Common myeloid progenitor, CD34-positive (primary cell): ENCODE results near the gene ADAM10.

ENCODE experiments used
- CTCF ChIA-PET: fragments of 350-600 bp; sonication (Branson Sonifier 250); formaldehyde crosslinking; loops from one replicate; lab custom pipeline; 2021; ENCODE audit warnings: antibody characterized with exemption; lab: Charles Lee
- POLR2A ChIA-PET: fragments of 350-600 bp; sonication (Branson Sonifier 250); formaldehyde crosslinking; loops from one replicate; lab custom pipeline; 2021; ENCODE audit warnings: antibody characterized with exemption; lab: Charles Lee
- DNase-seq, 3 donors: peaks; one replicate each; pipeline versions ENCODE4 v3.0.0 to v3.0.0-alpha.2; 2013
- H3K27ac ChIP-seq, 2 experiments: 1 replicate in 1 of 2; 2 replicates in 1 of 2; pipeline ENCODE4 v1.7.0; 2013; ENCODE audit warnings: inconsistent platforms in 2 of 2, low read length in 2 of 2, mild to moderate bottlenecking in 2 of 2, low read depth in 1 of 2, moderate library complexity in 1 of 2; ENCODE audit not compliant: severe bottlenecking in 2 of 2, insufficient read depth in 1 of 2, poor library complexity in 1 of 2
- H3K27me3 ChIP-seq, 5 experiments: replicated peaks in 2 of 5; 1 replicate in 3 of 5; 2 replicates in 2 of 5; pipeline versions ENCODE4 v1.6.1 to v1.7.0; 2013; ENCODE audit warnings: low read length in 4 of 5, mild to moderate bottlenecking in 2 of 5, moderate library complexity in 2 of 5, inconsistent platforms in 1 of 5; ENCODE audit not compliant: insufficient read depth in 5 of 5, control insufficient read depth in 4 of 5
- H3K36me3 ChIP-seq, 4 experiments: 1 replicate in 2 of 4; 2 replicates in 2 of 4; pipeline versions ENCODE4 v1.6.1 to v1.7.0; 2013; ENCODE audit warnings: low read length in 3 of 4, control low read depth in 1 of 4, mild to moderate bottlenecking in 1 of 4; ENCODE audit not compliant: control insufficient read depth in 4 of 4, insufficient read depth in 4 of 4
- H3K4me1 ChIP-seq, 4 experiments: 1 replicate in 3 of 4; 2 replicates in 1 of 4; pipeline versions ENCODE4 v1.6.1 to v1.7.1; 2013; ENCODE audit warnings: low read length in 3 of 4, mild to moderate bottlenecking in 3 of 4, control low read depth in 1 of 4, inconsistent platforms in 1 of 4, moderate library complexity in 1 of 4; ENCODE audit not compliant: control insufficient read depth in 4 of 4, insufficient read depth in 4 of 4; ENCODE audit errors: control extremely low read depth in 1 of 4
- H3K4me3 ChIP-seq, 7 experiments: 1 replicate in 4 of 7; 2 replicates in 3 of 7; pipeline versions ENCODE4 v1.5.1 to v1.7.0; 2013; ENCODE audit warnings: mild to moderate bottlenecking in 7 of 7, low read length in 6 of 7, moderate library complexity in 6 of 7, inconsistent platforms in 2 of 7, low read depth in 2 of 7, control low read depth in 1 of 7; ENCODE audit not compliant: insufficient read depth in 4 of 7, control insufficient read depth in 1 of 7; ENCODE audit errors: extremely low read depth in 1 of 7
- H3K9me3 ChIP-seq, 5 experiments: 1 replicate in 4 of 5; 2 replicates in 1 of 5; pipeline versions ENCODE4 v1.6.1 to v1.7.1; 2013; ENCODE audit warnings: low read length in 4 of 5, mild to moderate bottlenecking in 2 of 5, inconsistent platforms in 1 of 5, low read depth in 1 of 5, moderate library complexity in 1 of 5; ENCODE audit not compliant: control insufficient read depth in 4 of 5, insufficient read depth in 2 of 5; ENCODE audit errors: control extremely low read depth in 1 of 5
- WGBS: methylation state at CpG from one replicate; pipeline ENCODE4 v1.1.5; 2013; ENCODE audit not compliant: insufficient coverage; 5-methylcytosine and 5-hydroxymethylcytosine counted together

The ADAM10 gene

GRCh38 chr15:58545307-58546065 is 204.0 kb downstream of the ADAM10 start:
- no peaks in the 10 kb centered on the region for H3K4me1 ChIP-seq
- no peaks in the 10 kb centered on the region for H3K36me3 ChIP-seq
- DNase-seq, result no peak
- POLR2A ChIA-PET, result no interaction called here
- H3K9me3 ChIP-seq, result no peaks in the 10 kb centered on the region
- peak overlapping the region in 1 of 2 experiments; percentile 36 for H3K27ac ChIP-seq
- CTCF ChIA-PET, result interaction anchor here (1.2 kb wide), 1 partner anchor 276 kb away, joined by 3 read pairs; no protein-coding TSS in a partner anchor
- no peaks in the 10 kb centered on the region for H3K27me3 ChIP-seq
- 90% methylated on average over 11 of the region's 18 CpGs for WGBS
- no peak overlapping the region for H3K4me3 ChIP-seq

- H3K27me3 ChIP-seq, result no peaks in the 10 kb centered on the region
- H3K9me3 ChIP-seq, result no peaks in the 10 kb centered on the region
- no peak overlapping the region for H3K4me3 ChIP-seq
- CTCF ChIA-PET, result no interaction called here
- DNase-seq, result no peak
- WGBS, result no CpG with 5 or more reads among the region's 5 CpGs
- no peaks in the 10 kb centered on the region for H3K36me3 ChIP-seq
- no peak overlapping the region for H3K27ac ChIP-seq
- no peaks in the 10 kb centered on the region for H3K4me1 ChIP-seq
- POLR2A ChIA-PET, result no interaction called here
Measured at GRCh38 chr15:58544756-58545155, 204.8 kb downstream of the ADAM10 start.

- 98% methylated on average over 5 of the region's 17 CpGs for WGBS
- ChIA-PET CTCF (interaction anchor here (0.8 kb wide), 1 partner anchor 16 kb away, joined by 3 read pairs; no protein-coding TSS in a partner anchor), POLR2A (no interaction called here)
- DNase-seq, result no peak
- no peaks in the 10 kb centered on the region for H3K27me3 ChIP-seq
- H3K9me3 ChIP-seq, result no peaks in the 10 kb centered on the region
- no peak overlapping the region for H3K27ac ChIP-seq
- H3K36me3 ChIP-seq, result no peaks in the 10 kb centered on the region
- no peak overlapping the region for H3K4me3 ChIP-seq
- H3K4me1 ChIP-seq, result no peaks in the 10 kb centered on the region
Measured at GRCh38 chr15:58543664-58544335, 205.7 kb downstream of the ADAM10 start.

GRCh38 chr15:58541410-58542087 is 208.0 kb downstream of the ADAM10 start:
- CTCF ChIA-PET, result no interaction called here
- Histone ChIP-seq H3K27ac (no peak overlapping the region), H3K4me1 (no peaks in the 10 kb centered on the region), H3K9me3 (no peaks in the 10 kb centered on the region), H3K36me3 (no peaks in the 10 kb centered on the region), H3K4me3 (no peak overlapping the region), H3K27me3 (no peaks in the 10 kb centered on the region)
- POLR2A ChIA-PET, result no interaction called here
- 91% methylated on average over 20 of the region's 22 CpGs for WGBS
- DNase-seq, result no peak

- Histone ChIP-seq H3K27me3 (no peaks in the 10 kb centered on the region), H3K4me3 (no peak overlapping the region), H3K9me3 (no peaks in the 10 kb centered on the region), H3K27ac (no peak overlapping the region), H3K4me1 (no peaks in the 10 kb centered on the region), H3K36me3 (no peaks in the 10 kb centered on the region)
- WGBS, result 100% methylated on average over 1 of the region's 1 CpG
- CTCF ChIA-PET, result no interaction called here
- POLR2A ChIA-PET, result no interaction called here
- DNase-seq, result no peak
Measured at GRCh38 chr15:58539548-58539947, 210.0 kb downstream of the ADAM10 start.

- Histone ChIP-seq H3K27me3 (no peaks in the 10 kb centered on the region), H3K4me3 (no peak overlapping the region), H3K27ac (no peak overlapping the region), H3K36me3 (no peaks in the 10 kb centered on the region), H3K4me1 (no peaks in the 10 kb centered on the region), H3K9me3 (no peaks in the 10 kb centered on the region)
- ChIA-PET POLR2A (interaction anchor here (0.6 kb wide), 1 partner anchor 186 kb away, joined by 3 read pairs; no protein-coding TSS in a partner anchor), CTCF (interaction anchor here (1.4 kb wide), 1 partner anchor 97 kb away, joined by 3 read pairs; no protein-coding TSS in a partner anchor)
- DNase-seq, result no peak
- WGBS, result 100% methylated on average over 2 of the region's 3 CpGs
Measured at GRCh38 chr15:58538901-58539300, 210.6 kb downstream of the ADAM10 start.
